Osteocyte (in vitro differentiated cells): ENCODE results near the gene CHN1. TPM values are rescaled to one million over a fixed set of nuclear protein-coding genes. Genes with fewer than 3 reads are reported as not detected.

Experiments
- DNase-seq: peaks from one replicate; pipeline ENCODE4 v3.0.0; 2021; ENCODE audit warnings: mixed read lengths; ENCODE audit not compliant: unreplicated experiment; ENCODE audit errors: extremely low spot score
- H3K27ac Mint-ChIP-seq: one replicate; pipeline ENCODE4 v1.8.0; 2021; ENCODE audit warnings: mild to moderate bottlenecking, mixed read lengths; ENCODE audit not compliant: unreplicated experiment
- H3K27me3 Mint-ChIP-seq: one replicate; pipeline ENCODE4 v1.8.0; 2021; ENCODE audit warnings: mixed read lengths; ENCODE audit not compliant: unreplicated experiment
- H3K36me3 Mint-ChIP-seq: one replicate; pipeline ENCODE4 v1.8.0; 2021; ENCODE audit warnings: mixed read lengths; ENCODE audit not compliant: unreplicated experiment
- H3K4me1 Mint-ChIP-seq: one replicate; pipeline ENCODE4 v1.8.0; 2021; ENCODE audit warnings: mixed read lengths; ENCODE audit not compliant: unreplicated experiment
- H3K4me3 Mint-ChIP-seq: one replicate; pipeline ENCODE4 v1.8.0; 2021; ENCODE audit warnings: mild to moderate bottlenecking, moderate library complexity, mixed read lengths; ENCODE audit not compliant: unreplicated experiment
- H3K9me3 Mint-ChIP-seq: one replicate; pipeline ENCODE4 v1.8.0; 2021; ENCODE audit warnings: mixed read lengths; ENCODE audit not compliant: unreplicated experiment
- total RNA-seq: library from RNA; stranded (reverse); gene quantifications from 2 replicates; pipeline ENCODE4 v1.2.1, GENCODE V29; 2021
- TF ChIP-seq, protein P1 (sequence below): fragments of 200-600 bp; sonication (generic); IDR thresholded peaks from 2 replicates; pipeline ENCODE4 v1.5.0; 2021; ENCODE audit warnings: antibody characterized with exemption, mild to moderate bottlenecking, moderate library complexity

CHN1 gene
- total RNA-seq, 1 donor from 2014 or later: 22.3 TPM

DNA sequence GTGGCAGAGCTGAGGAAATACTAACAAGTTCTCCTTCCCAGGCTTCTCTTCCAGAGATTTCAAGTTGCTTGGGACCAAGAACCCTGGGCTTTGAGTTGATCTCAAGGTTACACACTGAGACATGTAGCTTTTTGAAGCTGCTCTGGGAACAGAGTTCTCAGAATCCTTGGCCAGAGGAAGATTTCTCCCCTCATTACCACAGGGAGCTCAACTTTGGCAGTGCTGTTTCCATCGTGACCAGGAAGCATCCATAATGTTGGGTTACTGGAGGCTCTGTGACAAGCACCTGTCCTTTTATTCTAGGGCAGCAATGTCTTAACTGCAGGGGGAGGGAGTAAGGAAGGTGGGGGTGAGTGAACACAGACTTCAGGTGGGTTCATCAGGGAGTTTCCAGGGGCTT is 199.4 kb downstream of the CHN1 start:
- H3K36me3 Mint-ChIP-seq: peaks cover 37% of the 10 kb centered on the region
- peak overlapping the region; percentile 4 for H3K27ac Mint-ChIP-seq
- peaks cover 41% of the 10 kb centered on the region for H3K4me1 Mint-ChIP-seq

DNA sequence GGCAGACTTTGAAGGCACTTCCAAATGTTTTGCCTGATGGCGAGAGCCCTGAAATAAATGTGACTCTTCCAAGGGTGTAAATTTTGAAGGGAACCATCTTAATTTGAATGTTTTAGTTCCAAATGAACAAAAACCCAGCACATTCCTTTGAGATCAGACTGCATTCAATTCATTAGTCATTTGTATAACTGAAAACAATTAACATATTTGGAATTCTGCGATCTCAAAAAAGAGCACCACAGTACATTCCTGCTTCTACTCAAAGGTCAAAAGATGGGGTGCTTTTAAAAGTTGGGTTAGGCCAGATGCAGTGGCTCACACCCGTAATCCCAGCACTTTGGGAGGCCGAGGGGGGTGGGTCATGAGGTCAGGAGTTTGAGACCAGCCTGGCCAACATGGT is 202.7 kb downstream of the CHN1 start:
- no peak overlapping the region for H3K4me3 Mint-ChIP-seq
- DNase-seq: no peak

More for the DNA sequence above, 199.4 kb downstream of the CHN1 start:
- no peaks in the 10 kb centered on the region for H3K9me3 Mint-ChIP-seq
- no peaks in the 10 kb centered on the region for H3K27me3 Mint-ChIP-seq
- no peak for DNase-seq
- no peak overlapping the region for H3K4me3 Mint-ChIP-seq
- TF ChIP-seq, protein P1, sequence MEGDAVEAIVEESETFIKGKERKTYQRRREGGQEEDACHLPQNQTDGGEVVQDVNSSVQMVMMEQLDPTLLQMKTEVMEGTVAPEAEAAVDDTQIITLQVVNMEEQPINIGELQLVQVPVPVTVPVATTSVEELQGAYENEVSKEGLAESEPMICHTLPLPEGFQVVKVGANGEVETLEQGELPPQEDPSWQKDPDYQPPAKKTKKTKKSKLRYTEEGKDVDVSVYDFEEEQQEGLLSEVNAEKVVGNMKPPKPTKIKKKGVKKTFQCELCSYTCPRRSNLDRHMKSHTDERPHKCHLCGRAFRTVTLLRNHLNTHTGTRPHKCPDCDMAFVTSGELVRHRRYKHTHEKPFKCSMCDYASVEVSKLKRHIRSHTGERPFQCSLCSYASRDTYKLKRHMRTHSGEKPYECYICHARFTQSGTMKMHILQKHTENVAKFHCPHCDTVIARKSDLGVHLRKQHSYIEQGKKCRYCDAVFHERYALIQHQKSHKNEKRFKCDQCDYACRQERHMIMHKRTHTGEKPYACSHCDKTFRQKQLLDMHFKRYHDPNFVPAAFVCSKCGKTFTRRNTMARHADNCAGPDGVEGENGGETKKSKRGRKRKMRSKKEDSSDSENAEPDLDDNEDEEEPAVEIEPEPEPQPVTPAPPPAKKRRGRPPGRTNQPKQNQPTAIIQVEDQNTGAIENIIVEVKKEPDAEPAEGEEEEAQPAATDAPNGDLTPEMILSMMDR: no peak

DNA sequence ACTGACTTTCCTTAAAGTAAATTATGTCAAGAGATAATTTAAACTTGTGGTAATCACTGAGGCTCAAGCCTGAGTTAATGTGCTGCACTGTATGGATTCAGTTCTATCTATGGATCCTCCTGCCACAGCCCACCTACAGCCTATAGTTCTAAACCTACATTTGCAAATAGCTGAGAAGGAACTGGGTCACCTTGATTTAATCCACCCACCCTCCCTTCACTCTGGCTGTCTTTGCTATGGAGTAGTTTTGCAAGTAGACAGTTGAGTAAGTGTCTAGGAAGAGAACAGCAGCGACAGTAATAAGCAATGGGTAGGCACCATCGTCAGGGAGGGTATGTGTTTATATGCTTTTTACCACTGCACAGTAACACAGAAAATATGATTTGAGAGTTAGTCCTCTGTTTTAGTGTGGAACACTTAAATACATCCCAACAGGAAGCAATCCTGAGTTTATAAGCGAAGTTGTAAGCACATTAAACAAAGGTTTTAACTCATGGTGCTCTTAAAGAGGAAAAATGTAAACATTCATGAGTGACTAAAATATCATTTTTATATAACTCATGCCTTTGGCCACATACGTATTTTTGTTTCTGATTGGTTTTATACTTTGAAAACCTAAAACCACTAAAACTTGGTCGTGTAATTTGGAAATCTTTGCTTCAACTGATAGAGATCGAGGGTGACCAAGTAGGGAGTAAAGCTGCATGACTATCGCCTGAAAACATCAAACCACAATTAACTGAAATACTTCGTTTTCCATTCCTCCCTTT is 204.6 kb downstream of the CHN1 start:
- Mint-ChIP-seq H3K27me3 (no peaks in the 10 kb centered on the region), H3K36me3 (peaks cover 36% of the 10 kb centered on the region), H3K9me3 (no peaks in the 10 kb centered on the region), H3K4me3 (no peak overlapping the region), H3K27ac (no peak overlapping the region), H3K4me1 (peaks cover 51% of the 10 kb centered on the region)
- TF ChIP-seq, protein P1: no peak
- DNase-seq: no peak

More for the DNA sequence above, 202.7 kb downstream of the CHN1 start:
- TF ChIP-seq, protein P1: no peak
- no peaks in the 10 kb centered on the region for H3K27me3 Mint-ChIP-seq
- H3K36me3 Mint-ChIP-seq: peaks cover 36% of the 10 kb centered on the region
- no peak overlapping the region for H3K27ac Mint-ChIP-seq
- peaks cover 48% of the 10 kb centered on the region for H3K4me1 Mint-ChIP-seq
- H3K9me3 Mint-ChIP-seq: no peaks in the 10 kb centered on the region

DNA sequence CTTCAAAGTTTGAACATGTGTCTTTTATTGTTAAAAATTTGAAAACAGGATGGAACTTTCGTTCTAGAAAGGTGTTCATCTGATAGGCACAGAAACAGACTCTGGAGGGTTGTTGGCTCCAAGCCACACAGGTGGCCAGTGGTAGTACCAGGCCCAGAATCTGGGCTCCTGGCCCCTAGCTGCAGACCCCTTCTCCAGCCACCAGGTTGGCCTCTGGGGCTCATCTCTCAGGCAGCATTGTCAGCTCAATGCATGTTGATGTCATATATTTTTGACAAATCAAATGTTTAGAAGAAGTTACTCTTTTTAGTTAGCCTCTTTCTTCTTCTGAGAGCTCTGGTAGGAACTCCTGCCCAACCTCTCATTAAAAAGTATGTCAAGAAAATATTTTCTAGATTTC is 206.4 kb downstream of the CHN1 start:
- TF ChIP-seq, protein P1: no peak
- Mint-ChIP-seq H3K36me3 (peaks cover 21% of the 10 kb centered on the region), H3K27ac (peak overlapping the region; percentile 91)

DNA sequence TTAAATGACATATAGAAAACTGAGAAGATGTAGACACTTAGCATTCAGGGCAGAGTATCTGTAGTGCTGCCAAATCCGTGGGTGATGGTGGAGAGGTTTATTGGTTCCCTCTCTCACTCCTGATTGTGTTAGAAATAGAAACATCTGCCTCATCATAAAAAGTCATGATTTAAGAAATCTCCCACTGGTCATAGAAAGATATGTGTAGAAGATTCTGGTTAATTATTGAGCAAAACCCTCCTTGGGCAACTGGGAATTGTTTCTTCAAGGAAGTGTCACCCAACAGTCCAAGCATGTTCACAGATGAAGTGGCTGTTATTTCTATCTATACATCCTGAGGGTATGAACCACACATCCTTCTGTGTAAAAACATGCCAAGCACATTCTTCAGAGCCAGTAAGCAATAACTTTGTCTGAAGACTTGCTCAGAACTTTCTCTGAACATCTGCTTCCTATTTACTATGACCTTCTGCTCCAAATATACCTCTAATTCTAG is 207.4 kb downstream of the CHN1 start:
- Mint-ChIP-seq H3K4me1 (peaks cover 68% of the 10 kb centered on the region), H3K27me3 (no peaks in the 10 kb centered on the region), H3K4me3 (no peak overlapping the region), H3K27ac (peak overlapping the region; percentile 91), H3K36me3 (peaks cover 20% of the 10 kb centered on the region), H3K9me3 (no peaks in the 10 kb centered on the region)
- no peak for DNase-seq
- TF ChIP-seq, protein P1: no peak

More for the DNA sequence above, 206.4 kb downstream of the CHN1 start:
- Mint-ChIP-seq H3K4me3 (no peak overlapping the region), H3K9me3 (no peaks in the 10 kb centered on the region), H3K4me1 (peaks cover 61% of the 10 kb centered on the region), H3K27me3 (no peaks in the 10 kb centered on the region)
- no peak for DNase-seq
